MCF 10A (cell line): Measurements from ENCODE around the gene TRDN. TPM values are rescaled to one million over a fixed set of nuclear protein-coding genes. Genes with fewer than 3 reads are reported as not detected.

ENCODE experiments used
- BruUV-seq: library from RNA; stranded (reverse); fragments of 400-500 nt; replicated peaks from 2 replicates; lab custom pipeline; 2021; lab: Mats Ljungman, UMichigan
- CTCF ChIA-PET: fragments of 300-600 bp; sonication (Branson Sonifier 250); formaldehyde crosslinking; extraction: SDS; loops from one replicate; lab custom pipeline; 2021; ENCODE audit warnings: antibody characterized with exemption, inconsistent platforms; lab: Yijun Ruan, JAX
- POLR2A ChIA-PET: fragments of 300-600, 350-650 bp; sonication (Branson Sonifier 250); formaldehyde crosslinking; extraction: SDS; loops from one replicate; lab custom pipeline; 2020; ENCODE audit warnings: antibody characterized with exemption, inconsistent platforms; lab: Yijun Ruan, JAX
- DNase-seq: peaks from one replicate; pipeline ENCODE4 v3.0.0-alpha.2; 2018; ENCODE audit not compliant: unreplicated experiment
- H3K27ac Mint-ChIP-seq: one replicate; pipeline ENCODE4 v1.8.0; 2022; ENCODE audit warnings: mild to moderate bottlenecking, low read depth, mixed read lengths; ENCODE audit not compliant: unreplicated experiment
- H3K27me3 Mint-ChIP-seq: one replicate; pipeline ENCODE4 v1.8.0; 2022; ENCODE audit warnings: mixed read lengths; ENCODE audit not compliant: insufficient read depth, unreplicated experiment
- H3K36me3 Mint-ChIP-seq: one replicate; pipeline ENCODE4 v1.8.0; 2022; ENCODE audit warnings: mild to moderate bottlenecking, moderate library complexity, mixed read lengths; ENCODE audit not compliant: insufficient read depth, unreplicated experiment
- H3K4me1 Mint-ChIP-seq: one replicate; pipeline ENCODE4 v1.8.0; 2022; ENCODE audit warnings: mixed read lengths; ENCODE audit not compliant: insufficient read depth, unreplicated experiment
- H3K4me3 Mint-ChIP-seq: one replicate; pipeline ENCODE4 v1.8.0; 2022; ENCODE audit warnings: mild to moderate bottlenecking, moderate library complexity, mixed read lengths; ENCODE audit not compliant: unreplicated experiment
- H3K9me3 Mint-ChIP-seq: one replicate; pipeline ENCODE4 v1.8.0; 2022; ENCODE audit warnings: mixed read lengths; ENCODE audit not compliant: unreplicated experiment
- CTCF ChIP-seq: fragments of 200-600 bp; IDR thresholded peaks from one replicate; pipeline ENCODE4 v1.8.0; 2022; ENCODE audit warnings: antibody characterized with exemption, mild to moderate bottlenecking; ENCODE audit not compliant: unreplicated experiment
- intact Hi-C: fragments of 100-400 bp; cut with micrococcal nuclease; formaldehyde crosslinking; loops from 2 replicates; pipeline ENCODE4 v1.14.1; 2022
- total RNA-seq: library from RNA; stranded (reverse); gene quantifications from 2 replicates; pipeline ENCODE4 v1.2.3, GENCODE V29; 2022

Gene TRDN
- total RNA-seq, 1 experiment from 2014 or later, result not detected

GRCh38 chr6:123169774-123170095, 467.0 kb downstream of the TRDN start:
- H3K27me3 Mint-ChIP-seq, result no peaks in the 10 kb centered on the region
- intact Hi-C loops, result no loop called here
- no peaks in the 10 kb centered on the region for H3K9me3 Mint-ChIP-seq
- no peak overlapping the region for H3K27ac Mint-ChIP-seq
- DNase-seq, result no peak
- no peak overlapping the region for H3K4me3 Mint-ChIP-seq
- BruUV-seq, result no TSS peak
- ChIA-PET CTCF (no interaction called here), POLR2A (no interaction called here)
- TF ChIP-seq CTCF, result no peak
- no peaks in the 10 kb centered on the region for H3K36me3 Mint-ChIP-seq
- H3K4me1 Mint-ChIP-seq, result no peaks in the 10 kb centered on the region

GRCh38 chr6:123168892-123169773, 467.6 kb downstream of the TRDN start:
- Mint-ChIP-seq H3K4me1 (no peaks in the 10 kb centered on the region), H3K27ac (no peak overlapping the region), H3K4me3 (no peak overlapping the region), H3K27me3 (no peaks in the 10 kb centered on the region), H3K36me3 (no peaks in the 10 kb centered on the region), H3K9me3 (peaks cover 5% of the 10 kb centered on the region)
- TF ChIP-seq CTCF, result no peak
- no TSS peak for BruUV-seq
- intact Hi-C loops, result no loop called here
- CTCF ChIA-PET, result no interaction called here
- no peak for DNase-seq
- POLR2A ChIA-PET, result no interaction called here

GRCh38 chr6:123168466-123168865, 468.3 kb downstream of the TRDN start:
- Mint-ChIP-seq H3K4me1 (no peaks in the 10 kb centered on the region), H3K27ac (no peak overlapping the region), H3K27me3 (no peaks in the 10 kb centered on the region), H3K9me3 (peaks cover 10% of the 10 kb centered on the region), H3K36me3 (no peaks in the 10 kb centered on the region), H3K4me3 (no peak overlapping the region)
- intact Hi-C loops, result no loop called here
- no peak for TF ChIP-seq CTCF
- ChIA-PET CTCF (no interaction called here), POLR2A (no interaction called here)
- BruUV-seq, result no TSS peak
- no peak for DNase-seq

Other genes with a start within 250 kb of the TRDN start
- 2.7 and 4.9 TPM in 2 replicates for gene NKAIN2, start 166.9 kb upstream of the TRDN start, total RNA-seq